Mucosa of descending colon (tissue), 3 donors: Measurements from ENCODE around the gene ACCS. TPM values are rescaled to one million over a fixed set of nuclear protein-coding genes. Genes with fewer than 3 reads are reported as not detected.

Experiments used
- ATAC-seq: fragments of 200-7000 bp; cut with Tn5 transposase; one replicate; pipeline ENCODE4 v1.9.1; 2020; ENCODE audit warnings: mild to moderate bottlenecking, moderate library complexity
- DNase-seq, 3 donors: peaks; one replicate each; pipeline ENCODE4 v3.0.0-alpha.2; 2020
- H3K36me3 ChIP-seq: fragments of 200-600 bp; one replicate; pipeline ENCODE4 v1.8.0; 2021; ENCODE audit warnings: low read depth, mild to moderate bottlenecking
- H3K4me1 ChIP-seq: fragments of 200-600 bp; one replicate; pipeline ENCODE4 v1.8.0; 2021; ENCODE audit warnings: low read depth, mild to moderate bottlenecking
- H3K4me3 ChIP-seq: fragments of 200-600 bp; one replicate; pipeline ENCODE4 v1.8.0; 2021; ENCODE audit warnings: mild to moderate bottlenecking
- H3K9me3 ChIP-seq: fragments of 200-600 bp; one replicate; pipeline ENCODE4 v1.8.0; 2021; ENCODE audit warnings: mild to moderate bottlenecking
- CTCF ChIP-seq: fragments of 200-600 bp; IDR thresholded peaks from one replicate; pipeline ENCODE4 v1.8.0; 2022; ENCODE audit warnings: antibody characterized with exemption, mild to moderate bottlenecking
- intact Hi-C, 2 donors: fragments of 100-400 bp; cut with DNase I in 1 of 2; cut with micrococcal nuclease in 1 of 2; formaldehyde crosslinking; loops; one replicate each; pipeline versions ENCODE4 v1.11.0 to v1.11.1; 2022; cut with DNase I, micrococcal nuclease
- total RNA-seq, 3 donors: library from RNA; stranded (reverse); fragmentation: NEBNext Ultra II Directional in 2 of 3; extraction: Animal tissue kit (Norgen Biotek cat#: 25700) in 2 of 3; gene quantifications; one replicate each; pipeline versions ENCODE4 v1.2.1 to v1.2.4, GENCODE V29; 2021 to 2023
- donor health status: DM: no; HTN: no; CAD: no; lungs with moderate emphysema.
- donor health status: DM: no; HTN: no; CAD: no.
- donor health status: DM: no; HTN: yes; CAD: no.

The ACCS gene
- total RNA-seq, 3 donors from 2014 or later = 22.9 to 40.2 (median 30.8) TPM

DNA sequence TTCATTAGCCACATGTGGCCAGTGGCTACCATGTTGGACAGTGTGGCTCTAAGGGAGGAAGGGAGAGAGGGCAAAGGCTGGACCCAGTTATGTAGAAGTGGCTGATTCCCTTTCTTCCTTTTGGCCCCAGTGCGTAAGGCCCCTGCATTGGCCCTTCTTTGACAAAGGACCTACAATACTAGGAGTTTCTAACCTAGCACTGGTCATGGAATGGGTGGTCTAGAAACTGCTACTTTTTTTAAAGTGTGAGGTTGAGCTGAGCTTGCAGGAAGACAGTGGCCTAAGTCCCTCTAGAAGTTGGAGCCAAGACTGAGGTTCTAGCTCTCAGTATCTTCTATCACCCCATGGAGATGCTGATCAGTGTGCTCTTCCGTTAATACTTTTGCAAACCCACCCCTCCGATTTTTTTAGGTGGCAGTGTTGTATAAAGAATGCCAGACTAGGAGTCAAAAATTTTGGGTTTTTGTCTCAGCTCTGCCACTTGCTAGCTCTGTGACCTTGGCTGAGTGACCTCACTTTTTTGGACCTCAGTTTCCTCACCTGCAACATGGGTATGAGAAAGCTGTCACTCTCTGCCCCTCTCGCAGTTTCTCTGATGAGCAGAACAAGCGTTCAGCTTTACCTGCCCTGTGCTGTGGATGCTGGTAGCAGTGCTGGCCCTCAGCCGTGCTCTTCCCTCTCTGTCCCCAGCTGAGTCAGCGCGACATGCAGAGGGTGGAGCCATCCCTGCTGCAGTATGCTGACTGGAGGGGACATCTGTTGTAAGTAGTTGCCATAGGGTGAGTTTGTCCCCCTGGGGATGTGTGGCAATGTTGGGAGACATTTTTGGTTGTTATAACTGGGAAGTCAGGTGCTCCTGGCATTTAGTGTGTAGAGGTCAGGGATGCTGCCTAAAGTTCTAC lies 6.9 kb downstream of the ACCS start:
- no peak for TF ChIP-seq CTCF
- intact Hi-C loops = no loop called here
- H3K36me3 ChIP-seq = no peaks in the 10 kb centered on the region
- H3K4me3 ChIP-seq = no peak overlapping the region
- ATAC-seq (no peak), DNase-seq (no peak)
- H3K9me3 ChIP-seq = no peaks in the 10 kb centered on the region
- H3K4me1 ChIP-seq = no peaks in the 10 kb centered on the region

GRCh38 chr11:44078794-44079193 lies 12.7 kb downstream of the ACCS start:
- TF ChIP-seq CTCF = no peak
- no peaks in the 10 kb centered on the region for H3K36me3 ChIP-seq
- intact Hi-C loops = no loop called here
- H3K4me1 ChIP-seq = no peaks in the 10 kb centered on the region
- no peaks in the 10 kb centered on the region for H3K9me3 ChIP-seq
- no peak for ATAC-seq
- DNase-seq = no peak
- H3K4me3 ChIP-seq = no peak overlapping the region

DNA sequence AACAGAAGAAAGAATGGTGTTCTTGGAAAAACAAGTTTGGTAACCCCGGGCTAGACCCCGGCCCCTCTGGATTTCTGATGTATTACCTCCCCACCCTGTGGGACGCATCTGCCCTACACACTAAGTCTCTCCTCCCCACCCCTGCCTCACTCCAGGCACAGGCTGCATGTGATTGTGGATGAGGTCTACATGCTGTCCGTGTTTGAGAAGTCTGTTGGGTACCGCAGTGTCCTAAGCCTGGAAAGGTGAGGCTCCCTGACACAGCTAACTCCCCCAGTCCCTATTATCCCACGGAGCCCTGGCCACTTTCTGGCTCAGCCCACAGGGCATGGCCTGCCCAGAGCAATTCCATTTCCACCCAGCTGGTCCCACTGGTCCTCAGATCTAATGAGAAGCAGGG lies 13.3 kb downstream of the ACCS start:
- intact Hi-C loops = no loop called here
- Histone ChIP-seq H3K4me1 (no peaks in the 10 kb centered on the region), H3K4me3 (no peak overlapping the region), H3K9me3 (no peaks in the 10 kb centered on the region), H3K36me3 (no peaks in the 10 kb centered on the region)
- no peak for ATAC-seq
- no peak for TF ChIP-seq CTCF
- DNase-seq = no peak

GRCh38 chr11:44080951-44081350 lies 14.9 kb downstream of the ACCS start:
- ATAC-seq (no peak), DNase-seq (no peak)
- Histone ChIP-seq H3K4me1 (no peaks in the 10 kb centered on the region), H3K36me3 (no peaks in the 10 kb centered on the region), H3K4me3 (no peak overlapping the region), H3K9me3 (no peaks in the 10 kb centered on the region)
- intact Hi-C loops = no loop called here
- no peak for TF ChIP-seq CTCF

DNA sequence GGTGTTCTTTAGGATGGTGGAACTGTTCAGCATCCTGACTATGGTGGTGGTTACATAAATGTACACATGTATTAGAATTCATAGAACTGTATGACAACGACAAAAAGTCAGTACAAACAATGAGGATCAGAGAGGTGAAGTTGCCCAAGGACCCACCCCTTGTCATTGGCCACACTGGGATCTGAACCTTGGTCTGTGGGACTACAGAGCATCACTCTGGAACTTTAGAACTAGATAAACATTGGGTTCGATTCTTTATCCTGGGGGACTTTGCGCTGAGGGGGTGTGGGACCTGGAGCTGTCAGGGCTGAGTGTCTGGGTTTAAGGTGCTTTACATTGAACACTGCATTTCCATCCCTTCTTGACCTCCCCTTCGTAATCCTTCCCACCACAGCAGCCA lies 16.6 kb downstream of the ACCS start:
- intact Hi-C loops = no loop called here

More for the DNA sequence above, 16.6 kb downstream of the ACCS start:
- no peaks in the 10 kb centered on the region for H3K9me3 ChIP-seq
- no peak for ATAC-seq
- no peak for DNase-seq
- H3K36me3 ChIP-seq = no peaks in the 10 kb centered on the region
- H3K4me3 ChIP-seq = no peak overlapping the region
- H3K4me1 ChIP-seq = no peaks in the 10 kb centered on the region
- TF ChIP-seq CTCF = no peak
